ENCODE results near the gene GLIS1. TPM values are rescaled to one million over a fixed set of nuclear protein-coding genes. Genes with fewer than 3 reads are reported as not detected.

The GLIS1 gene
- polyA plus RNA-seq, 1 donor from 2014 or later = not detected

DNA sequence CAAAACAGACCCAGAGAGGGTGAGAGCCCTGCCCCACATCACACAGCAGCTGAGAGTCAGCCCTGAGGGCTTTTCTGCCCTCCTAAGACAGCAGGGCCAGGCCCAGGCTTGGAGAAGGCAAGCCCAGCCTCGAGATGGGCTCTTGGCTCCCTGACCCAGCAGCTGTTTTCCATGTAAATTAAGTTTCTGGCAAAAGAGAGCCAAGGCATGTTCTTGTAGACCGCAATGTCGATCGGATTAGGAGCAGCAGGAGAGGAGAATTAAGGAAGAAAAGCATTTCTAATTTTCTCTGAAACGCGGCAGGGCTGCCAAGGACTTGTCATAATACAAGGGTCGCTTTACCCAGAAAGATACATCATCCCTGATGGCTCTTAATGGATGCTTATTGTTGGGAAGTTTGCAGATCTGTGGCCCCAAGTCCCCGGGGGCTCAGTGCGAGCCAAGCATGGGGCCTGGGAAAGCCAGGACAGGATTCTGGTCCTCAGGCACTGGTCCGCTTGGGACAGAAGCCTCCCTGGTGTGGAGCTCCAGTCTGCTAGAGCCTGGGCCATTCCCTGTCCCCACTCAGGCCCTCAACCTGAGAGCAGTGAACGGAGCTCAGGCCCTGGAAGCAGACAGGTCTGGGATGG lies 216.9 kb downstream of the GLIS1 start:
- Histone ChIP-seq H3F3A (ENCODE audit: insufficient read depth, low read length, poor library complexity, severe bottlenecking) (no peaks in the 10 kb centered on the region), H3K9me2 (ENCODE audit: insufficient read depth, low read length) (no peaks in the 10 kb centered on the region), H2AFZ (ENCODE audit: low read depth, low read length) (no peak overlapping the region), H3K4me3 (ENCODE audit: low read length) (no peak overlapping the region), H3K36me3 (ENCODE audit: insufficient read depth, low read length) (no peaks in the 10 kb centered on the region), H3K9ac (ENCODE audit: low read length) (no peak overlapping the region), H3K9me3 (ENCODE audit: low read length) (no peaks in the 10 kb centered on the region), H3K79me2 (replicated peaks; ENCODE audit: insufficient read depth, low read length) (no peaks in the 10 kb centered on the region), H3K4me2 (ENCODE audit: low read length) (no peak overlapping the region), H3K27ac (ENCODE audit: low read length) (no peak overlapping the region), H3K27me3 (ENCODE audit: insufficient read depth, low read depth, low read length) (no peaks in the 10 kb centered on the region), H4K20me1 (ENCODE audit: insufficient read depth) (no peaks in the 10 kb centered on the region)
- TF ChIP-seq SMC3 (conservative IDR thresholded peaks at IDR 0.05; ENCODE audit: poor library complexity) (no peak), EP300 (conservative IDR thresholded peaks at IDR 0.05; ENCODE audit: poor library complexity, severe bottlenecking) (no peak), CTCF (IDR thresholded peaks at IDR 0.05; ENCODE audit: poor library complexity, severe bottlenecking) (no peak), MXI1 (conservative IDR thresholded peaks at IDR 0.05; ENCODE audit: poor library complexity, severe bottlenecking) (no peak), RAD21 (conservative IDR thresholded peaks at IDR 0.05) (no peak), EZH2 (IDR thresholded peaks at IDR 0.05; ENCODE audit: borderline replicate concordance, insufficient read depth, low read length, poor library complexity, severe bottlenecking) (no peak), TAF1 (IDR thresholded peaks at IDR 0.05; ENCODE audit: low read depth) (no peak), POLR2AphosphoS5 (IDR thresholded peaks at IDR 0.05) (no peak)
- TF ChIP-seq, protein P1, sequence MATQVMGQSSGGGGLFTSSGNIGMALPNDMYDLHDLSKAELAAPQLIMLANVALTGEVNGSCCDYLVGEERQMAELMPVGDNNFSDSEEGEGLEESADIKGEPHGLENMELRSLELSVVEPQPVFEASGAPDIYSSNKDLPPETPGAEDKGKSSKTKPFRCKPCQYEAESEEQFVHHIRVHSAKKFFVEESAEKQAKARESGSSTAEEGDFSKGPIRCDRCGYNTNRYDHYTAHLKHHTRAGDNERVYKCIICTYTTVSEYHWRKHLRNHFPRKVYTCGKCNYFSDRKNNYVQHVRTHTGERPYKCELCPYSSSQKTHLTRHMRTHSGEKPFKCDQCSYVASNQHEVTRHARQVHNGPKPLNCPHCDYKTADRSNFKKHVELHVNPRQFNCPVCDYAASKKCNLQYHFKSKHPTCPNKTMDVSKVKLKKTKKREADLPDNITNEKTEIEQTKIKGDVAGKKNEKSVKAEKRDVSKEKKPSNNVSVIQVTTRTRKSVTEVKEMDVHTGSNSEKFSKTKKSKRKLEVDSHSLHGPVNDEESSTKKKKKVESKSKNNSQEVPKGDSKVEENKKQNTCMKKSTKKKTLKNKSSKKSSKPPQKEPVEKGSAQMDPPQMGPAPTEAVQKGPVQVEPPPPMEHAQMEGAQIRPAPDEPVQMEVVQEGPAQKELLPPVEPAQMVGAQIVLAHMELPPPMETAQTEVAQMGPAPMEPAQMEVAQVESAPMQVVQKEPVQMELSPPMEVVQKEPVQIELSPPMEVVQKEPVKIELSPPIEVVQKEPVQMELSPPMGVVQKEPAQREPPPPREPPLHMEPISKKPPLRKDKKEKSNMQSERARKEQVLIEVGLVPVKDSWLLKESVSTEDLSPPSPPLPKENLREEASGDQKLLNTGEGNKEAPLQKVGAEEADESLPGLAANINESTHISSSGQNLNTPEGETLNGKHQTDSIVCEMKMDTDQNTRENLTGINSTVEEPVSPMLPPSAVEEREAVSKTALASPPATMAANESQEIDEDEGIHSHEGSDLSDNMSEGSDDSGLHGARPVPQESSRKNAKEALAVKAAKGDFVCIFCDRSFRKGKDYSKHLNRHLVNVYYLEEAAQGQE (IDR thresholded peaks at IDR 0.05; ENCODE audit: borderline replicate concordance) = no peak

DNA sequence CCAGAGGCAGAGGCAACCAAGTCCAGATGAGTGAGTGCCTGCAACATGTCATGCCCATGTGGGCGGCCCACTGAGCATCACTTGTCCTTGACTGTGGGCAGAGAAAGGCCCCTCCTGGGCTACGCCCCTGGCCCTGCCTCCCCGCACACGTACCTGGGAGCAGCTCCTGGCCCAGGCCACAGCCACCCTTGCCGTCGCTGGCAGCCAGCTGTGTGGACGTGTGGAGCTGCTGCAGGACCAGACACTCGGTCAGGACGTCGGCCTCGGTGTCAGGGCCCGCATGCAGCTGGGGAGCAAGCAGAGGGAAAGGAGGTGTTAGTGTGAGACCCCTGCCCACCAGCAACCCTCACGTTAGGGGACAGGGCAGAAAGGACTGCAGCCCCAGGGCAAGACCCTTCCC lies 218.5 kb downstream of the GLIS1 start:
- Histone ChIP-seq H3K9ac (ENCODE audit: low read length) (no peak overlapping the region), H3K9me3 (ENCODE audit: low read length) (no peaks in the 10 kb centered on the region), H3K27ac (ENCODE audit: low read length) (no peak overlapping the region), H2AFZ (ENCODE audit: low read depth, low read length) (no peak overlapping the region), H3K4me2 (ENCODE audit: low read length) (no peak overlapping the region), H4K20me1 (ENCODE audit: insufficient read depth) (no peaks in the 10 kb centered on the region), H3K79me2 (replicated peaks; ENCODE audit: insufficient read depth, low read length) (no peaks in the 10 kb centered on the region), H3K4me3 (ENCODE audit: low read length) (no peak overlapping the region), H3K36me3 (ENCODE audit: insufficient read depth, low read length) (no peaks in the 10 kb centered on the region), H3F3A (ENCODE audit: insufficient read depth, low read length, poor library complexity, severe bottlenecking) (no peaks in the 10 kb centered on the region), H3K9me2 (ENCODE audit: insufficient read depth, low read length) (no peaks in the 10 kb centered on the region), H3K27me3 (ENCODE audit: insufficient read depth, low read depth, low read length) (no peaks in the 10 kb centered on the region)
- TF ChIP-seq MXI1 (conservative IDR thresholded peaks at IDR 0.05; ENCODE audit: poor library complexity, severe bottlenecking) (no peak), POLR2AphosphoS5 (IDR thresholded peaks at IDR 0.05) (no peak), SMC3 (conservative IDR thresholded peaks at IDR 0.05; ENCODE audit: poor library complexity) (no peak), CTCF (IDR thresholded peaks at IDR 0.05; ENCODE audit: poor library complexity, severe bottlenecking) (no peak), RAD21 (conservative IDR thresholded peaks at IDR 0.05) (no peak), EP300 (conservative IDR thresholded peaks at IDR 0.05; ENCODE audit: poor library complexity, severe bottlenecking) (no peak), TAF1 (IDR thresholded peaks at IDR 0.05; ENCODE audit: low read depth) (no peak), EZH2 (IDR thresholded peaks at IDR 0.05; ENCODE audit: borderline replicate concordance, insufficient read depth, low read length, poor library complexity, severe bottlenecking) (no peak)
- TF ChIP-seq, protein P1 (IDR thresholded peaks at IDR 0.05; ENCODE audit: borderline replicate concordance) = no peak

Measured in neural cell (in vitro differentiated cells).